H9 (cell line): ENCODE data around the gene SSTR5. TPM values are rescaled to one million over a fixed set of nuclear protein-coding genes. Genes with fewer than 3 reads are reported as not detected.

Experiments used
- DNase-seq: peaks from one replicate; pipeline ENCODE4 v3.0.0-alpha.2; 2017
- H2AFZ ChIP-seq: one replicate; pipeline ENCODE4 v1.6.1; 2013; ENCODE audit warnings: mild to moderate bottlenecking, low read length, control low read depth, moderate library complexity
- H2AK5ac ChIP-seq: 2 replicates; pipeline ENCODE4 v1.6.1; 2013; ENCODE audit warnings: low read length, control low read depth, mixed read lengths; ENCODE audit not compliant: insufficient read length
- H2BK120ac ChIP-seq: one replicate; pipeline ENCODE4 v1.6.1; 2013; ENCODE audit warnings: low read depth, mild to moderate bottlenecking, low read length, control low read depth, inconsistent platforms; ENCODE audit not compliant: poor library complexity, severe bottlenecking
- H2BK12ac ChIP-seq: 2 replicates; pipeline ENCODE4 v1.6.1; 2013; ENCODE audit warnings: low read length, control low read depth, mixed read lengths, low read depth; ENCODE audit not compliant: insufficient read length
- H2BK15ac ChIP-seq: 2 replicates; pipeline ENCODE4 v1.6.1; 2013; ENCODE audit warnings: low read depth, low read length, control low read depth
- H2BK20ac ChIP-seq: one replicate; pipeline ENCODE4 v1.6.1; 2013; ENCODE audit warnings: low read depth, mild to moderate bottlenecking, low read length, control low read depth, inconsistent platforms; ENCODE audit not compliant: poor library complexity, severe bottlenecking
- H2BK5ac ChIP-seq: 2 replicates; pipeline ENCODE4 v1.6.1; 2013; ENCODE audit warnings: low read length, control low read depth, mixed read lengths; ENCODE audit not compliant: insufficient read length
- H3K14ac ChIP-seq: 2 replicates; pipeline ENCODE4 v1.6.1; 2013; ENCODE audit warnings: low read length, control low read depth; ENCODE audit not compliant: insufficient read depth
- H3K18ac ChIP-seq: 2 replicates; pipeline ENCODE4 v1.6.1; 2013; ENCODE audit warnings: low read depth, mild to moderate bottlenecking, mixed read lengths, low read length, control low read depth; ENCODE audit not compliant: insufficient read length
- H3K23ac ChIP-seq: 2 replicates; pipeline ENCODE4 v1.6.1; 2013; ENCODE audit warnings: low read length, control low read depth, mixed read lengths, low read depth; ENCODE audit not compliant: insufficient read length
- H3K23me2 ChIP-seq: 2 replicates; pipeline ENCODE4 v1.6.1; 2013; ENCODE audit warnings: low read depth, mild to moderate bottlenecking, mixed read lengths, low read length, control low read depth; ENCODE audit not compliant: insufficient read length, poor library complexity, severe bottlenecking
- H3K27ac ChIP-seq: 2 replicates; pipeline ENCODE4 v1.5.1; 2013; ENCODE audit warnings: low read length, control low read depth, mixed read lengths, low read depth; ENCODE audit not compliant: insufficient read length
- H3K27me3 ChIP-seq: 2 replicates; pipeline ENCODE4 v1.6.1; 2013; ENCODE audit warnings: low read length, control low read depth, inconsistent platforms; ENCODE audit not compliant: insufficient read depth
- H3K4ac ChIP-seq: 2 replicates; pipeline ENCODE4 v1.6.1; 2013; ENCODE audit warnings: low read depth, mild to moderate bottlenecking, control low read depth, inconsistent platforms, low read length, moderate library complexity
- H3K4me1 ChIP-seq: 2 replicates; pipeline ENCODE4 v1.6.1; 2013; ENCODE audit warnings: low read length, control low read depth, inconsistent platforms; ENCODE audit not compliant: insufficient read depth
- H3K4me2 ChIP-seq: 2 replicates; pipeline ENCODE4 v1.6.1; 2013; ENCODE audit warnings: low read length, control low read depth, mixed read lengths; ENCODE audit not compliant: insufficient read length, insufficient read depth
- H3K56ac ChIP-seq: 2 replicates; pipeline ENCODE4 v1.6.1; 2013; ENCODE audit warnings: low read depth, mild to moderate bottlenecking, mixed read lengths, low read length, control low read depth; ENCODE audit not compliant: insufficient read length
- H3K79me1 ChIP-seq: 2 replicates; pipeline ENCODE4 v1.6.1; 2013; ENCODE audit warnings: low read depth, mild to moderate bottlenecking, moderate library complexity, low read length, control low read depth, inconsistent platforms; ENCODE audit not compliant: insufficient read depth, poor library complexity, severe bottlenecking
- H3K79me2 ChIP-seq: 2 replicates; pipeline ENCODE4 v1.6.1; 2013; ENCODE audit warnings: low read length, control low read depth, inconsistent platforms; ENCODE audit not compliant: insufficient read depth
- H3K9ac ChIP-seq: 2 replicates; pipeline ENCODE4 v1.6.1; 2013; ENCODE audit warnings: low read length, control low read depth, mixed read lengths; ENCODE audit not compliant: insufficient read length; ENCODE audit errors: extremely low read depth
- H3K9me3 ChIP-seq: one replicate; pipeline ENCODE4 v1.6.1; 2013; ENCODE audit warnings: low read depth, low read length, inconsistent platforms; ENCODE audit not compliant: control insufficient read depth
- H3T11ph ChIP-seq: one replicate; pipeline ENCODE4 v1.6.1; 2013; ENCODE audit warnings: mild to moderate bottlenecking, low read length, control low read depth, inconsistent platforms
- H4K20me1 ChIP-seq: one replicate; pipeline ENCODE4 v1.6.1; 2013; ENCODE audit not compliant: control insufficient read depth, insufficient read length, insufficient read depth
- H4K5ac ChIP-seq: 2 replicates; pipeline ENCODE4 v1.6.1; 2013; ENCODE audit warnings: low read depth, mild to moderate bottlenecking, mixed read lengths, low read length, control low read depth; ENCODE audit not compliant: insufficient read length
- H4K8ac ChIP-seq: replicated peaks from 2 replicates; pipeline ENCODE4 v1.6.1; 2013; ENCODE audit warnings: low read length, control low read depth, mixed read lengths, low read depth; ENCODE audit not compliant: insufficient read length
- H4K91ac ChIP-seq: 2 replicates; pipeline ENCODE4 v1.6.1; 2013; ENCODE audit warnings: low read depth, mild to moderate bottlenecking, moderate library complexity, mixed read lengths, low read length, control low read depth; ENCODE audit not compliant: insufficient read length
- H3K27ac Mint-ChIP-seq, 3 experiments: 2 replicates in 2 of 3; 3 replicates in 1 of 3; pipeline ENCODE4 v1.8.0; 2020 to 2021; ENCODE audit warnings: mixed read lengths in 3 of 3, mild to moderate bottlenecking in 1 of 3, moderate library complexity in 1 of 3
- H3K27me3 Mint-ChIP-seq: 2 replicates; pipeline ENCODE4 v1.8.0; 2021; ENCODE audit warnings: low read depth, mild to moderate bottlenecking, moderate library complexity, mixed read lengths
- H3K36me3 Mint-ChIP-seq, 3 experiments: 2 replicates in 2 of 3; 3 replicates in 1 of 3; pipeline ENCODE4 v1.8.0; 2020 to 2021; ENCODE audit warnings: low read depth in 3 of 3, mixed read lengths in 3 of 3; ENCODE audit not compliant: insufficient read depth in 1 of 3
- H3K4me1 Mint-ChIP-seq, 2 experiments: 2 replicates each; pipeline ENCODE4 v1.8.0; 2020; ENCODE audit warnings: mixed read lengths in 2 of 2
- H3K4me3 Mint-ChIP-seq, 2 experiments: 2 replicates in 1 of 2; 3 replicates in 1 of 2; pipeline ENCODE4 v1.8.0; 2020 to 2021; ENCODE audit warnings: mild to moderate bottlenecking in 2 of 2, mixed read lengths in 2 of 2, moderate library complexity in 1 of 2
- H3K9me3 Mint-ChIP-seq, 2 experiments: 2 replicates in 1 of 2; 3 replicates in 1 of 2; pipeline ENCODE4 v1.8.0; 2020; ENCODE audit warnings: mild to moderate bottlenecking in 2 of 2, mixed read lengths in 2 of 2, moderate library complexity in 1 of 2
- CTCF ChIP-seq: fragments of 200-600 bp; sonication (generic); conservative IDR thresholded peaks from 3 replicates; pipeline ENCODE4 v1.8.0; 2021; ENCODE audit warnings: antibody characterized with exemption, mild to moderate bottlenecking
- WGBS: extraction: QIAGEN DNeasy Blood & Tissue Kit; methylation state at CpG from one replicate; pipeline ENCODE4 v1.1.7; 2013; ENCODE audit warnings: missing lambda C conversion rate, low lambda C conversion rate, mixed read lengths; ENCODE audit not compliant: insufficient read length; ENCODE audit errors: extremely low coverage; 5-methylcytosine and 5-hydroxymethylcytosine counted together
- total RNA-seq: library from RNA; stranded (reverse); gene quantifications from 2 replicates; pipeline ENCODE4 v1.2.1, GENCODE V29; 2021

The SSTR5 gene
- total RNA-seq, 1 experiment from 2014 or later = 0.22 TPM

- H3K27ac Mint-ChIP-seq = no peak overlapping the region
- Histone ChIP-seq H2BK15ac (no peak overlapping the region), H3K79me2 (no peaks in the 10 kb centered on the region), H2BK5ac (no peak overlapping the region), H4K91ac (no peak overlapping the region), H3T11ph (no peak overlapping the region), H3K27ac (no peak overlapping the region), H2BK20ac (no peak overlapping the region), H3K27me3 (no peaks in the 10 kb centered on the region), H2BK120ac (no peak overlapping the region), H2AFZ (no peak overlapping the region), H2BK12ac (no peak overlapping the region), H3K23me2 (peaks cover 2% of the 10 kb centered on the region), H3K23ac (no peak overlapping the region), H3K4ac (no peak overlapping the region), H2AK5ac (no peak overlapping the region), H3K4me2 (no peak overlapping the region), H3K4me1 (no peaks in the 10 kb centered on the region), H4K5ac (no peak overlapping the region), H4K20me1 (no peaks in the 10 kb centered on the region), H3K56ac (no peak overlapping the region), H3K79me1 (no peaks in the 10 kb centered on the region), H4K8ac (no peak overlapping the region), H3K18ac (no peak overlapping the region), H3K14ac (no peak overlapping the region), H3K9me3 (no peaks in the 10 kb centered on the region), H3K9ac (no peak overlapping the region)
- H3K27me3 Mint-ChIP-seq = peaks cover under 1% of the 10 kb centered on the region; the same call in 1 of the 2 replicates
- no peaks in the 10 kb centered on the region for H3K9me3 Mint-ChIP-seq
- no peak overlapping the region for H3K4me3 Mint-ChIP-seq
- WGBS = 94% methylated on average over 2 of the region's 3 CpGs
- H3K36me3 Mint-ChIP-seq = no peaks in the 10 kb centered on the region
- no peak for DNase-seq
- no peaks in the 10 kb centered on the region for H3K4me1 Mint-ChIP-seq
- no peak for TF ChIP-seq CTCF
Measured at GRCh38 chr16:1033128-1033679, 39.3 kb upstream of the SSTR5 start.
